PC-3 (cell line): ENCODE results near the gene TRIM47. TPM values are rescaled to one million over a fixed set of nuclear protein-coding genes. Genes with fewer than 3 reads are reported as not detected.
A peak's percentile ranks its signal among the peaks of the same experiment; 100 is the strongest.

Source experiments
- ATAC-seq: fragments of 200-7000 bp; cut with Tn5 transposase; 2 replicates; pipeline ENCODE4 v1.9.1; 2020; ENCODE audit warnings: mild to moderate bottlenecking, moderate library complexity
- BruUV-seq: library from RNA; stranded (reverse); fragments of 400-500 nt; replicated peaks from 2 replicates; lab custom pipeline; 2021; lab: Mats Ljungman, UMichigan
- CTCF ChIA-PET: fragments of 300-600 bp; sonication (Branson Sonifier 250); formaldehyde crosslinking; loops from one replicate; lab custom pipeline; 2022; ENCODE audit warnings: antibody characterized with exemption; lab: Charles Lee
- POLR2A ChIA-PET: fragments of 300-600 bp; sonication (Branson Sonifier 250); formaldehyde crosslinking; loops from one replicate; lab custom pipeline; 2022; ENCODE audit warnings: antibody characterized with exemption; ENCODE audit not compliant: unreplicated experiment; lab: Charles Lee
- DNase-seq: peaks from one replicate; pipeline ENCODE4 v3.0.0-alpha.2; 2015
- H2AFZ ChIP-seq: fragments of 300-600 bp; sonication (generic); 2 replicates; pipeline ENCODE4 v1.6.0; 2016; ENCODE audit warnings: antibody characterized with exemption, low read length
- H3F3A ChIP-seq: fragments of 300-600 bp; sonication (generic); one replicate; pipeline ENCODE4 v1.6.0; 2017; ENCODE audit warnings: antibody characterized with exemption, low read length, control low read depth, mild to moderate bottlenecking; ENCODE audit not compliant: unreplicated experiment
- H3K27ac ChIP-seq: fragments of 300-600 bp; sonication (generic); 2 replicates; pipeline ENCODE4 v1.5.1; 2016; ENCODE audit warnings: mild to moderate bottlenecking, low read length
- H3K27me3 ChIP-seq: fragments of 300-600 bp; sonication (generic); 2 replicates; pipeline ENCODE4 v1.6.1; 2016; ENCODE audit warnings: low read length, mixed read lengths
- H3K36me3 ChIP-seq: fragments of 300-600 bp; sonication (generic); 2 replicates; pipeline ENCODE4 v1.6.1; 2016; ENCODE audit warnings: low read depth, mixed run types, low read length, mixed read lengths
- H3K4me1 ChIP-seq: fragments of 300-600 bp; sonication (generic); 2 replicates; pipeline ENCODE4 v1.5.1; 2016; ENCODE audit warnings: low read length; ENCODE audit not compliant: insufficient read depth
- H3K4me2 ChIP-seq: fragments of 300-600 bp; sonication (generic); 2 replicates; pipeline ENCODE4 v1.6.0; 2016; ENCODE audit warnings: low read length
- H3K4me3 ChIP-seq: fragments of 300-600 bp; sonication (generic); 2 replicates; pipeline ENCODE4 v1.5.1; 2016; ENCODE audit warnings: mild to moderate bottlenecking, low read length, mixed read lengths
- H3K79me2 ChIP-seq: fragments of 300-600 bp; sonication (generic); 2 replicates; pipeline ENCODE4 v1.6.1; 2017; ENCODE audit warnings: low read length, mixed read lengths
- H3K9ac ChIP-seq: fragments of 300-600 bp; sonication (generic); 2 replicates; pipeline ENCODE4 v1.6.0; 2016; ENCODE audit warnings: mild to moderate bottlenecking, low read length
- H3K9me2 ChIP-seq: fragments of 300-600 bp; sonication (generic); replicated peaks from 2 replicates; pipeline ENCODE4 v1.6.1; 2016; ENCODE audit warnings: mixed run types, low read length, mixed read lengths
- H3K9me3 ChIP-seq: fragments of 300-600 bp; sonication (generic); 2 replicates; pipeline ENCODE4 v1.6.1; 2016; ENCODE audit warnings: low read length, mixed read lengths
- H4K20me1 ChIP-seq: fragments of 300-600 bp; sonication (generic); 2 replicates; pipeline ENCODE4 v1.6.1; 2016; ENCODE audit warnings: low read length, mixed read lengths
- CTCF ChIP-seq: fragments of 300-600 bp; sonication (generic); conservative IDR thresholded peaks from 2 replicates; pipeline ENCODE4 v1.5.1; 2017; ENCODE audit warnings: antibody characterized with exemption, low read depth, mild to moderate bottlenecking, low read length
- EZH2 ChIP-seq: fragments of 300-600 bp; sonication (generic); IDR thresholded peaks from one replicate; pipeline ENCODE4 v1.6.1; 2017; ENCODE audit warnings: antibody characterized with exemption, mild to moderate bottlenecking, low read length; ENCODE audit not compliant: unreplicated experiment
- EZH2phosphoT487 ChIP-seq: fragments of 300-600 bp; sonication (generic); IDR thresholded peaks from 2 replicates; pipeline ENCODE4 v1.6.1; 2018; ENCODE audit warnings: mild to moderate bottlenecking, antibody characterized with exemption, low read length, borderline replicate concordance
- intact Hi-C: fragments of 100-400 bp; cut with micrococcal nuclease; formaldehyde crosslinking; loops from 2 replicates; pipeline ENCODE4 v1.9.0; 2023
- total RNA-seq: library from RNA; depleted of rRNA; stranded (reverse); fragments of >200 nt; gene quantifications from 2 replicates; pipeline ENCODE4 v1.2.3, GENCODE V29; 2014

The TRIM47 gene
- total RNA-seq, 1 experiment from 2014 or later: 73.7 TPM

- peaks cover 2% of the 10 kb centered on the region; the same call in 1 of the 2 replicates for H3K36me3 ChIP-seq
- intact Hi-C loops: no loop called here
- ChIA-PET POLR2A (interaction anchor here (1.6 to 2.3 kb wide), 3 partner anchors 11 to 76 kb away, joined by 7 to 18 read pairs (median 16); a partner anchor contains a TSS), CTCF (interaction anchor here (0.5 to 3.2 kb wide), 8 partner anchors 11 to 697 kb away, joined by 3 to 30 read pairs (median 4); partner anchors contain the start of genes SMIM5 and TRIM65)
- peaks cover 24% of the 10 kb centered on the region for H3K79me2 ChIP-seq
- H3K9me3 ChIP-seq: no peaks in the 10 kb centered on the region
- H2AFZ ChIP-seq: peak overlapping the region; percentile 86
- DNase-seq (peak; percentile 45), ATAC-seq (no peak; the same call in 1 of the 2 replicates)
- TSS peak; percentile 77 for BruUV-seq
- no peaks in the 10 kb centered on the region for H3K27me3 ChIP-seq
- H3K9me2 ChIP-seq: no peaks in the 10 kb centered on the region
- TF ChIP-seq CTCF (peak; percentile 51; the same call in 1 of the 2 replicates), EZH2 (no peak), EZH2phosphoT487 (no peak)
- H3K4me2 ChIP-seq: peak overlapping the region; percentile 93
- H3K9ac ChIP-seq: peak overlapping the region; percentile 77
- H3K4me3 ChIP-seq: peak overlapping the region; percentile 86
- peaks cover 28% of the 10 kb centered on the region for H3K4me1 ChIP-seq
- no peaks in the 10 kb centered on the region for H3F3A ChIP-seq
- H4K20me1 ChIP-seq: no peaks in the 10 kb centered on the region
- no peak overlapping the region; the same call in 1 of the 2 replicates for H3K27ac ChIP-seq
Measured at GRCh38 chr17:75856062-75856756, 22.2 kb downstream of the TRIM47 start.

- CTCF ChIA-PET: interaction anchor here (0.6 to 3.2 kb wide), 16 partner anchors 10 to 448 kb away, joined by 3 to 30 read pairs (median 4); partner anchors contain the start of genes SMIM5, TRIM47 and TRIM65
- H3F3A ChIP-seq: no peaks in the 10 kb centered on the region
- BruUV-seq: no TSS peak
- peak within 1 kb of the TSS; percentile 77 for H3K9ac ChIP-seq
- peak within 1 kb of the TSS; percentile 86 for H2AFZ ChIP-seq
- no peaks in the 10 kb centered on the region for H3K9me3 ChIP-seq
- peaks cover 8% of the 10 kb centered on the region; the same call in 1 of the 2 replicates for H3K36me3 ChIP-seq
- no peaks in the 10 kb centered on the region for H4K20me1 ChIP-seq
- POLR2A ChIA-PET: interaction anchor here (0.5 to 2.3 kb wide), 18 partner anchors 10 to 475 kb away, joined by 3 to 29 read pairs (median 4); partner anchors contain the start of genes ACOX1 and FBF1
- no peak; the same call in 1 of the 2 replicates for TF ChIP-seq CTCF
- TF ChIP-seq EZH2: no peak
- no peak for TF ChIP-seq EZH2phosphoT487
- peak within 1 kb of the TSS; percentile 69 for H3K27ac ChIP-seq
- ATAC-seq (peak; percentile 90), DNase-seq (peak; percentile 100)
- peak within 1 kb of the TSS; percentile 95 for H3K4me2 ChIP-seq
- H3K4me3 ChIP-seq: peak within 1 kb of the TSS; percentile 86
- intact Hi-C loops: loop anchor here (1.0 to 2.0 kb wide), 4 partner anchors 10 to 71 kb away; partner anchors contain the start of genes TRIM65 and UNK
- H3K79me2 ChIP-seq: peaks cover 24% of the 10 kb centered on the region
- H3K9me2 ChIP-seq: no peaks in the 10 kb centered on the region
- no peaks in the 10 kb centered on the region for H3K27me3 ChIP-seq
- peaks cover 28% of the 10 kb centered on the region for H3K4me1 ChIP-seq
Measured at GRCh38 chr17:75855310-75856061, 22.9 kb downstream of the TRIM47 start, which contains the start of gene WBP2. TSS of gene WBP2 (minus strand) at chr17:75855335. CDS start at chr17:75855297, 38 bp downstream.
